ENCODE data around the gene C5orf34. TPM values are rescaled to one million over a fixed set of nuclear protein-coding genes. Genes with fewer than 3 reads are reported as not detected.

The C5orf34 gene
- total RNA-seq, 1 experiment from 2014 or later, result 9.4 TPM

DNA sequence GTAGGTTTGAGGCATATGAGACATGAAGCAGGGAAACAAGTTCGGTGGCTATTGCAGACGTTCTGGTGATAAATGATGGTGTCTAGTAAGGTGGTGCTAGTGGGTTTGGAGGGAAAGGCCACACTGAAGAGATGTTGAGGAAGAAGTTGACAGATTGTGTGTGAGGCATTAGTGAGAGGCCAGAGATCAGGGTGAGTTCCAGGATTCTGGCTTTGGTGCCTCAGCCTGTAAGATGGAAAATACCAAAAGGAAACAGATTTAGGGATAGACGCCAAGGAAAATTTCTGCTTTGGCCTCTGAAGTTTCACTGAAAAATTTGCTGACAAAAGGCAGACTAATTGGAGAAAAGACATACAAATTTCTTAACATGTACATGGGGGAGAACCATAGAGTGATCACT lies 48.4 kb upstream of the C5orf34 start:
- Mint-ChIP-seq H3K9me3 (no peaks in the 10 kb centered on the region), H3K4me3 (no peak overlapping the region), H3K27me3 (ENCODE audit: low read depth) (no peaks in the 10 kb centered on the region), H3K4me1 (peaks cover 8% of the 10 kb centered on the region), H3K36me3 (no peaks in the 10 kb centered on the region), H3K27ac (no peak overlapping the region)
- ChIA-PET CTCF (interaction anchor here (1.3 kb wide), 1 partner anchor 68 kb away, joined by 3 read pairs; no protein-coding TSS in a partner anchor), POLR2A (no interaction called here)
- DNase-seq (ENCODE audit: low spot score) (no peak), ATAC-seq (no peak)
- TF ChIP-seq SMAD3 (CRISPR knock-in tag; IDR thresholded peaks at IDR 0.05; ENCODE audit: borderline replicate concordance), result no peak
- TF ChIP-seq, protein P1, sequence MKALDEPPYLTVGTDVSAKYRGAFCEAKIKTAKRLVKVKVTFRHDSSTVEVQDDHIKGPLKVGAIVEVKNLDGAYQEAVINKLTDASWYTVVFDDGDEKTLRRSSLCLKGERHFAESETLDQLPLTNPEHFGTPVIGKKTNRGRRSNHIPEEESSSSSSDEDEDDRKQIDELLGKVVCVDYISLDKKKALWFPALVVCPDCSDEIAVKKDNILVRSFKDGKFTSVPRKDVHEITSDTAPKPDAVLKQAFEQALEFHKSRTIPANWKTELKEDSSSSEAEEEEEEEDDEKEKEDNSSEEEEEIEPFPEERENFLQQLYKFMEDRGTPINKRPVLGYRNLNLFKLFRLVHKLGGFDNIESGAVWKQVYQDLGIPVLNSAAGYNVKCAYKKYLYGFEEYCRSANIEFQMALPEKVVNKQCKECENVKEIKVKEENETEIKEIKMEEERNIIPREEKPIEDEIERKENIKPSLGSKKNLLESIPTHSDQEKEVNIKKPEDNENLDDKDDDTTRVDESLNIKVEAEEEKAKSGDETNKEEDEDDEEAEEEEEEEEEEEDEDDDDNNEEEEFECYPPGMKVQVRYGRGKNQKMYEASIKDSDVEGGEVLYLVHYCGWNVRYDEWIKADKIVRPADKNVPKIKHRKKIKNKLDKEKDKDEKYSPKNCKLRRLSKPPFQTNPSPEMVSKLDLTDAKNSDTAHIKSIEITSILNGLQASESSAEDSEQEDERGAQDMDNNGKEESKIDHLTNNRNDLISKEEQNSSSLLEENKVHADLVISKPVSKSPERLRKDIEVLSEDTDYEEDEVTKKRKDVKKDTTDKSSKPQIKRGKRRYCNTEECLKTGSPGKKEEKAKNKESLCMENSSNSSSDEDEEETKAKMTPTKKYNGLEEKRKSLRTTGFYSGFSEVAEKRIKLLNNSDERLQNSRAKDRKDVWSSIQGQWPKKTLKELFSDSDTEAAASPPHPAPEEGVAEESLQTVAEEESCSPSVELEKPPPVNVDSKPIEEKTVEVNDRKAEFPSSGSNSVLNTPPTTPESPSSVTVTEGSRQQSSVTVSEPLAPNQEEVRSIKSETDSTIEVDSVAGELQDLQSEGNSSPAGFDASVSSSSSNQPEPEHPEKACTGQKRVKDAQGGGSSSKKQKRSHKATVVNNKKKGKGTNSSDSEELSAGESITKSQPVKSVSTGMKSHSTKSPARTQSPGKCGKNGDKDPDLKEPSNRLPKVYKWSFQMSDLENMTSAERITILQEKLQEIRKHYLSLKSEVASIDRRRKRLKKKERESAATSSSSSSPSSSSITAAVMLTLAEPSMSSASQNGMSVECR (CRISPR knock-in tag; IDR thresholded peaks at IDR 0.05; ENCODE audit: borderline replicate concordance), result no peak
- no peak for TF ChIP-seq ESRRA (CRISPR knock-in tag; IDR thresholded peaks at IDR 0.05; ENCODE audit: borderline replicate concordance)
- no peak for TF ChIP-seq NFYB (CRISPR knock-in tag; conservative IDR thresholded peaks at IDR 0.05; ENCODE audit: low read depth)
- TF ChIP-seq NR1H2 (CRISPR knock-in tag; IDR thresholded peaks at IDR 0.05), result no peak
- no peak for TF ChIP-seq FOXJ3 (CRISPR knock-in tag; IDR thresholded peaks at IDR 0.05; ENCODE audit: borderline replicate concordance)

DNA sequence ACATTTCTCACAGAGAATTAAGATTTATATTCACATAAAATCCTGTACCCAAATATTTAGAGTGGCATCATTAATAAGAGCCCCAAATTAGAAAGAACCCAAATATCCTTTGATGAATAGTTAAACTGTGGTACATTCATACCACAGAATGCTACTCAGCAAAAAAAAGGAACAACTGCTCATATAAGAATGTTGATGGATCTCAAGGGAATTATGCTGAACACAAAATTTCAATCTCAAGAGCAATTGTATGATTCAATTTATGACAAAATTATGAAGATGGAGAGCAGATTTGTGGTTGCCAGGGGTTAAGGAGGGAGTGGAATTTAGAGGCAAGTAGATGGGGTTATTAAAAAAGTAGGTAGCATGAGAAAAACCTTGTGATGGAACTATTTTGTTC lies 46.4 kb upstream of the C5orf34 start:
- H3K27me3 Mint-ChIP-seq (ENCODE audit: low read depth), result no peaks in the 10 kb centered on the region
- H3K27ac Mint-ChIP-seq, result no peak overlapping the region
- ATAC-seq (no peak), DNase-seq (ENCODE audit: low spot score) (no peak)
- H3K4me3 Mint-ChIP-seq, result no peak overlapping the region
- ChIA-PET POLR2A (no interaction called here), CTCF (no interaction called here)
- peaks cover 12% of the 10 kb centered on the region for H3K4me1 Mint-ChIP-seq
- H3K36me3 Mint-ChIP-seq, result no peaks in the 10 kb centered on the region
- H3K9me3 Mint-ChIP-seq, result no peaks in the 10 kb centered on the region
- no peak for TF ChIP-seq CREB1 (CRISPR knock-in tag; IDR thresholded peaks at IDR 0.05)
- TF ChIP-seq MYBL2 (CRISPR knock-in tag; IDR thresholded peaks at IDR 0.05), result no peak
- TF ChIP-seq, protein P2, sequence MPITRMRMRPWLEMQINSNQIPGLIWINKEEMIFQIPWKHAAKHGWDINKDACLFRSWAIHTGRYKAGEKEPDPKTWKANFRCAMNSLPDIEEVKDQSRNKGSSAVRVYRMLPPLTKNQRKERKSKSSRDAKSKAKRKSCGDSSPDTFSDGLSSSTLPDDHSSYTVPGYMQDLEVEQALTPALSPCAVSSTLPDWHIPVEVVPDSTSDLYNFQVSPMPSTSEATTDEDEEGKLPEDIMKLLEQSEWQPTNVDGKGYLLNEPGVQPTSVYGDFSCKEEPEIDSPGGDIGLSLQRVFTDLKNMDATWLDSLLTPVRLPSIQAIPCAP (CRISPR knock-in tag; IDR thresholded peaks at IDR 0.05), result no peak
- no peak for TF ChIP-seq FOXK1 (CRISPR knock-in tag; IDR thresholded peaks at IDR 0.05)
- no peak for TF ChIP-seq ELF4 (CRISPR knock-in tag; IDR thresholded peaks at IDR 0.05; ENCODE audit: low read depth)
- TF ChIP-seq, protein P3, sequence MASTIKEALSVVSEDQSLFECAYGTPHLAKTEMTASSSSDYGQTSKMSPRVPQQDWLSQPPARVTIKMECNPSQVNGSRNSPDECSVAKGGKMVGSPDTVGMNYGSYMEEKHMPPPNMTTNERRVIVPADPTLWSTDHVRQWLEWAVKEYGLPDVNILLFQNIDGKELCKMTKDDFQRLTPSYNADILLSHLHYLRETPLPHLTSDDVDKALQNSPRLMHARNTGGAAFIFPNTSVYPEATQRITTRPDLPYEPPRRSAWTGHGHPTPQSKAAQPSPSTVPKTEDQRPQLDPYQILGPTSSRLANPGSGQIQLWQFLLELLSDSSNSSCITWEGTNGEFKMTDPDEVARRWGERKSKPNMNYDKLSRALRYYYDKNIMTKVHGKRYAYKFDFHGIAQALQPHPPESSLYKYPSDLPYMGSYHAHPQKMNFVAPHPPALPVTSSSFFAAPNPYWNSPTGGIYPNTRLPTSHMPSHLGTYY (CRISPR knock-in tag; IDR thresholded peaks at IDR 0.05), result no peak
- TF ChIP-seq, protein P4, sequence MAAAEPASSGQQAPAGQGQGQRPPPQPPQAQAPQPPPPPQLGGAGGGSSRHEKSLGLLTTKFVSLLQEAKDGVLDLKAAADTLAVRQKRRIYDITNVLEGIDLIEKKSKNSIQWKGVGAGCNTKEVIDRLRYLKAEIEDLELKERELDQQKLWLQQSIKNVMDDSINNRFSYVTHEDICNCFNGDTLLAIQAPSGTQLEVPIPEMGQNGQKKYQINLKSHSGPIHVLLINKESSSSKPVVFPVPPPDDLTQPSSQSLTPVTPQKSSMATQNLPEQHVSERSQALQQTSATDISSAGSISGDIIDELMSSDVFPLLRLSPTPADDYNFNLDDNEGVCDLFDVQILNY (CRISPR knock-in tag; IDR thresholded peaks at IDR 0.05), result no peak
- TF ChIP-seq, protein P5, sequence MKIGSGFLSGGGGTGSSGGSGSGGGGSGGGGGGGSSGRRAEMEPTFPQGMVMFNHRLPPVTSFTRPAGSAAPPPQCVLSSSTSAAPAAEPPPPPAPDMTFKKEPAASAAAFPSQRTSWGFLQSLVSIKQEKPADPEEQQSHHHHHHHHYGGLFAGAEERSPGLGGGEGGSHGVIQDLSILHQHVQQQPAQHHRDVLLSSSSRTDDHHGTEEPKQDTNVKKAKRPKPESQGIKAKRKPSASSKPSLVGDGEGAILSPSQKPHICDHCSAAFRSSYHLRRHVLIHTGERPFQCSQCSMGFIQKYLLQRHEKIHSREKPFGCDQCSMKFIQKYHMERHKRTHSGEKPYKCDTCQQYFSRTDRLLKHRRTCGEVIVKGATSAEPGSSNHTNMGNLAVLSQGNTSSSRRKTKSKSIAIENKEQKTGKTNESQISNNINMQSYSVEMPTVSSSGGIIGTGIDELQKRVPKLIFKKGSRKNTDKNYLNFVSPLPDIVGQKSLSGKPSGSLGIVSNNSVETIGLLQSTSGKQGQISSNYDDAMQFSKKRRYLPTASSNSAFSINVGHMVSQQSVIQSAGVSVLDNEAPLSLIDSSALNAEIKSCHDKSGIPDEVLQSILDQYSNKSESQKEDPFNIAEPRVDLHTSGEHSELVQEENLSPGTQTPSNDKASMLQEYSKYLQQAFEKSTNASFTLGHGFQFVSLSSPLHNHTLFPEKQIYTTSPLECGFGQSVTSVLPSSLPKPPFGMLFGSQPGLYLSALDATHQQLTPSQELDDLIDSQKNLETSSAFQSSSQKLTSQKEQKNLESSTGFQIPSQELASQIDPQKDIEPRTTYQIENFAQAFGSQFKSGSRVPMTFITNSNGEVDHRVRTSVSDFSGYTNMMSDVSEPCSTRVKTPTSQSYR (CRISPR knock-in tag; IDR thresholded peaks at IDR 0.05), result no peak
- no peak for TF ChIP-seq SMAD4 (CRISPR knock-in tag; IDR thresholded peaks at IDR 0.05)
- TF ChIP-seq, protein P6, sequence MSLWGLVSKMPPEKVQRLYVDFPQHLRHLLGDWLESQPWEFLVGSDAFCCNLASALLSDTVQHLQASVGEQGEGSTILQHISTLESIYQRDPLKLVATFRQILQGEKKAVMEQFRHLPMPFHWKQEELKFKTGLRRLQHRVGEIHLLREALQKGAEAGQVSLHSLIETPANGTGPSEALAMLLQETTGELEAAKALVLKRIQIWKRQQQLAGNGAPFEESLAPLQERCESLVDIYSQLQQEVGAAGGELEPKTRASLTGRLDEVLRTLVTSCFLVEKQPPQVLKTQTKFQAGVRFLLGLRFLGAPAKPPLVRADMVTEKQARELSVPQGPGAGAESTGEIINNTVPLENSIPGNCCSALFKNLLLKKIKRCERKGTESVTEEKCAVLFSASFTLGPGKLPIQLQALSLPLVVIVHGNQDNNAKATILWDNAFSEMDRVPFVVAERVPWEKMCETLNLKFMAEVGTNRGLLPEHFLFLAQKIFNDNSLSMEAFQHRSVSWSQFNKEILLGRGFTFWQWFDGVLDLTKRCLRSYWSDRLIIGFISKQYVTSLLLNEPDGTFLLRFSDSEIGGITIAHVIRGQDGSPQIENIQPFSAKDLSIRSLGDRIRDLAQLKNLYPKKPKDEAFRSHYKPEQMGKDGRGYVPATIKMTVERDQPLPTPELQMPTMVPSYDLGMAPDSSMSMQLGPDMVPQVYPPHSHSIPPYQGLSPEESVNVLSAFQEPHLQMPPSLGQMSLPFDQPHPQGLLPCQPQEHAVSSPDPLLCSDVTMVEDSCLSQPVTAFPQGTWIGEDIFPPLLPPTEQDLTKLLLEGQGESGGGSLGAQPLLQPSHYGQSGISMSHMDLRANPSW (CRISPR knock-in tag; conservative IDR thresholded peaks at IDR 0.05; ENCODE audit: low read depth), result no peak
- TF ChIP-seq, protein P7, sequence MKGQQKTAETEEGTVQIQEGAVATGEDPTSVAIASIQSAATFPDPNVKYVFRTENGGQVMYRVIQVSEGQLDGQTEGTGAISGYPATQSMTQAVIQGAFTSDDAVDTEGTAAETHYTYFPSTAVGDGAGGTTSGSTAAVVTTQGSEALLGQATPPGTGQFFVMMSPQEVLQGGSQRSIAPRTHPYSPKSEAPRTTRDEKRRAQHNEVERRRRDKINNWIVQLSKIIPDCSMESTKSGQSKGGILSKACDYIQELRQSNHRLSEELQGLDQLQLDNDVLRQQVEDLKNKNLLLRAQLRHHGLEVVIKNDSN (CRISPR knock-in tag; IDR thresholded peaks at IDR 0.05), result no peak
